SK-N-SH treated with all-trans-retinoic acid at 6 μM for 48 hours (cell line): ENCODE measurements around the gene ATF6.

Experiments
- ATAC-seq: fragments of 200-7000 bp; cut with Tn5 transposase; 3 replicates; pipeline ENCODE4 v1.9.1; 2020; ENCODE audit warnings: mild to moderate bottlenecking, moderate library complexity
- ARNTL ChIP-seq: fragments of 450-650 bp; formaldehyde crosslinking; IDR thresholded peaks from 2 replicates; pipeline ENCODE4 v1.5.0; 2020; ENCODE audit warnings: low read depth, mild to moderate bottlenecking, moderate library complexity, borderline replicate concordance
- BACH2 ChIP-seq: fragments of 250-450 bp; sonication (Bioruptor Pico); IDR thresholded peaks from 2 replicates; pipeline ENCODE4 v1.9.0; 2021; ENCODE audit warnings: mild to moderate bottlenecking, borderline replicate concordance
- CREB5 ChIP-seq: fragments of 250-450 bp; sonication (Bioruptor Pico); IDR thresholded peaks from 2 replicates; pipeline ENCODE4 v1.5.1; 2020; ENCODE audit warnings: low read depth, mild to moderate bottlenecking, moderate library complexity
- CSDC2 ChIP-seq: fragments of 250-450 bp; sonication (Bioruptor Pico); IDR thresholded peaks from 2 replicates; pipeline ENCODE4 v1.5.0; 2020; ENCODE audit warnings: mild to moderate bottlenecking, moderate library complexity
- CSRNP3 ChIP-seq: fragments of 250-450 bp; sonication (Bioruptor Pico); IDR thresholded peaks from 2 replicates; pipeline ENCODE4 v1.5.1; 2021; ENCODE audit warnings: mild to moderate bottlenecking, moderate library complexity
- ESRRG ChIP-seq: fragments of 250-450 bp; sonication (Bioruptor Pico); IDR thresholded peaks from 2 replicates; pipeline ENCODE4 v1.6.1; 2021; ENCODE audit warnings: mild to moderate bottlenecking
- GLIS3 ChIP-seq: fragments of 250-450 bp; sonication (Bioruptor Pico); IDR thresholded peaks from 2 replicates; pipeline ENCODE4 v1.5.0; 2020; ENCODE audit warnings: mild to moderate bottlenecking, moderate library complexity
- ISL1 ChIP-seq: fragments of 250-450 bp; sonication (Bioruptor Pico); IDR thresholded peaks from 2 replicates; pipeline ENCODE4 v2.1.2; 2022; ENCODE audit warnings: mild to moderate bottlenecking, moderate library complexity
- OSR1 ChIP-seq: fragments of 250-450 bp; sonication (Bioruptor Pico); IDR thresholded peaks from 2 replicates; pipeline ENCODE4 v1.8.0; 2022; ENCODE audit warnings: moderate library complexity, mild to moderate bottlenecking, inconsistent platforms
- PATZ1 ChIP-seq: fragments of 250-450 bp; sonication (Bioruptor Pico); IDR thresholded peaks from 2 replicates; pipeline ENCODE4 v1.8.0; 2020; ENCODE audit warnings: mild to moderate bottlenecking, moderate library complexity, borderline replicate concordance
- POU6F1 ChIP-seq: fragments of 250-450 bp; sonication (Bioruptor Pico); IDR thresholded peaks from 2 replicates; pipeline ENCODE4 v1.8.0; 2021; ENCODE audit warnings: low read depth, mild to moderate bottlenecking, moderate library complexity, borderline replicate concordance
- PPARA ChIP-seq: fragments of 250-450 bp; sonication (Bioruptor Pico); IDR thresholded peaks from 2 replicates; pipeline ENCODE4 v1.5.0; 2020; ENCODE audit warnings: mild to moderate bottlenecking, borderline replicate concordance
- RARB ChIP-seq: fragments of 250-450 bp; sonication (Bioruptor Pico); IDR thresholded peaks from 2 replicates; pipeline ENCODE4 v1.8.0; 2021; ENCODE audit warnings: mild to moderate bottlenecking, moderate library complexity
- SNAI2 ChIP-seq: fragments of 250-450 bp; sonication (Bioruptor Pico); IDR thresholded peaks from 2 replicates; pipeline ENCODE4 v1.5.0; 2020; ENCODE audit warnings: mild to moderate bottlenecking, moderate library complexity
- TCF4 ChIP-seq: fragments of 250-450 bp; sonication (Bioruptor Pico); IDR thresholded peaks from 2 replicates; pipeline ENCODE4 v1.8.0; 2021; ENCODE audit warnings: mild to moderate bottlenecking, moderate library complexity, borderline replicate concordance
- TOX ChIP-seq: fragments of 250-450 bp; sonication (Bioruptor Pico); IDR thresholded peaks from 2 replicates; pipeline ENCODE4 v1.8.0; 2021; ENCODE audit warnings: mild to moderate bottlenecking, moderate library complexity, borderline replicate concordance
- TSHZ2 ChIP-seq: fragments of 250-450 bp; sonication (Bioruptor Pico); IDR thresholded peaks from 2 replicates; pipeline ENCODE4 v1.5.0; 2020; ENCODE audit warnings: mild to moderate bottlenecking, moderate library complexity
- ZC3H10 ChIP-seq: fragments of 250-450 bp; sonication (Bioruptor Pico); IDR thresholded peaks from 2 replicates; pipeline ENCODE4 v1.5.1; 2021; ENCODE audit warnings: mild to moderate bottlenecking, moderate library complexity
- ZFP3 ChIP-seq: fragments of 250-450 bp; sonication (Bioruptor Pico); IDR thresholded peaks from 2 replicates; pipeline ENCODE4 v1.5.0; 2020; ENCODE audit warnings: mild to moderate bottlenecking, moderate library complexity
- ZFP30 ChIP-seq: fragments of 450-650 bp; formaldehyde crosslinking; IDR thresholded peaks from 2 replicates; pipeline ENCODE4 v1.5.0; 2022; ENCODE audit warnings: mild to moderate bottlenecking, moderate library complexity
- ZNF565 ChIP-seq: fragments of 450-650 bp; formaldehyde crosslinking; conservative IDR thresholded peaks from 2 replicates; pipeline ENCODE4 v1.5.0; 2020; ENCODE audit warnings: low read depth, mild to moderate bottlenecking, moderate library complexity

ATF6 gene

GRCh38 chr1:161817176-161817730, 51.1 kb downstream of the ATF6 start (continued):
- TF ChIP-seq PATZ1 (no peak), RARB (CRISPR knock-in tag) (no peak), TCF4 (no peak)

- no peak for ATAC-seq
- TF ChIP-seq PPARA (CRISPR knock-in tag) (no peak), TOX (CRISPR knock-in tag) (no peak), ESRRG (no peak), ARNTL (CRISPR knock-in tag) (no peak), ISL1 (CRISPR knock-in tag) (no peak), ZC3H10 (no peak), TCF4 (no peak), ZNF565 (CRISPR knock-in tag) (no peak), PATZ1 (no peak), TSHZ2 (CRISPR knock-in tag) (no peak), BACH2 (CRISPR knock-in tag) (no peak), GLIS3 (CRISPR knock-in tag) (no peak), ZFP3 (no peak)
- TF ChIP-seq, all 23 proteins: peak for 0
Measured at GRCh38 chr1:161820914-161821313, 54.8 kb downstream of the ATF6 start.

GRCh38 chr1:161824618-161825017, 58.5 kb downstream of the ATF6 start:
- ATAC-seq, result no peak
- TF ChIP-seq CREB5, result no peak
- no peak for TF ChIP-seq PATZ1
- no peak for TF ChIP-seq OSR1 (CRISPR knock-in tag)
- no peak for TF ChIP-seq CSRNP3 (CRISPR knock-in tag)
- TF ChIP-seq ZFP30 (CRISPR knock-in tag), result no peak
- TF ChIP-seq CSDC2 (CRISPR knock-in tag), result no peak
- no peak for TF ChIP-seq TCF4
- no peak for TF ChIP-seq POU6F1 (CRISPR knock-in tag)
- no peak for TF ChIP-seq TSHZ2 (CRISPR knock-in tag)
- TF ChIP-seq ESRRG, result no peak
- TF ChIP-seq TOX (CRISPR knock-in tag), result no peak
- TF ChIP-seq RARB (CRISPR knock-in tag), result no peak
- TF ChIP-seq ZFP3, result no peak
- TF ChIP-seq BACH2 (CRISPR knock-in tag), result no peak
- no peak for TF ChIP-seq SNAI2 (CRISPR knock-in tag)
- TF ChIP-seq ZC3H10, result no peak
- no peak for TF ChIP-seq PPARA (CRISPR knock-in tag)
- no peak for TF ChIP-seq ZNF565 (CRISPR knock-in tag)
- no peak for TF ChIP-seq ARNTL (CRISPR knock-in tag)
